WTC11 (cell line): ENCODE measurements around the gene CTNNA2.

Experiments used
- ATF1 ChIP-seq: sonication (generic); formaldehyde crosslinking; IDR thresholded peaks from 2 replicates; pipeline ENCODE4 v1.8.1; 2023; ENCODE audit warnings: mild to moderate bottlenecking, moderate library complexity, missing genetic modification reagents
- CREB1 ChIP-seq: sonication (generic); formaldehyde crosslinking; IDR thresholded peaks from 2 replicates; pipeline ENCODE4 v1.8.0; 2023; ENCODE audit warnings: mild to moderate bottlenecking, missing genetic modification reagents
- FOXJ3 ChIP-seq: sonication (generic); formaldehyde crosslinking; IDR thresholded peaks from 2 replicates; pipeline ENCODE4 v1.9.0; 2021; ENCODE audit warnings: missing genetic modification reagents, mild to moderate bottlenecking, borderline replicate concordance
- FOXK1 ChIP-seq: sonication (generic); formaldehyde crosslinking; IDR thresholded peaks from 2 replicates; pipeline ENCODE4 v1.8.0; 2022; ENCODE audit warnings: mild to moderate bottlenecking, moderate library complexity, missing genetic modification reagents
- FOXP1 ChIP-seq: sonication (generic); formaldehyde crosslinking; IDR thresholded peaks from 2 replicates; pipeline ENCODE4 v1.8.0; 2022; ENCODE audit warnings: missing genetic modification reagents, mild to moderate bottlenecking, moderate library complexity, borderline replicate concordance
- JUN ChIP-seq: sonication (generic); formaldehyde crosslinking; IDR thresholded peaks from 2 replicates; pipeline ENCODE4 v1.8.0; 2023; ENCODE audit warnings: mild to moderate bottlenecking, missing genetic modification reagents
- KAT7 ChIP-seq: sonication (generic); formaldehyde crosslinking; IDR thresholded peaks from 2 replicates; pipeline ENCODE4 v1.8.1; 2023; ENCODE audit warnings: missing genetic modification reagents, mild to moderate bottlenecking, borderline replicate concordance
- NR2C2 ChIP-seq: sonication (generic); formaldehyde crosslinking; IDR thresholded peaks from 2 replicates; pipeline ENCODE4 v1.8.0; 2022; ENCODE audit warnings: mild to moderate bottlenecking, missing genetic modification reagents
- SP1 ChIP-seq: sonication (generic); formaldehyde crosslinking; conservative IDR thresholded peaks from 2 replicates; pipeline ENCODE4 v1.8.1; 2022; ENCODE audit warnings: missing genetic modification reagents
- TF ChIP-seq, protein P1 (sequence below): fragments of 200-600 bp; IDR thresholded peaks from 2 replicates; pipeline ENCODE4 v1.8.0; 2022; ENCODE audit warnings: antibody characterized with exemption
- TF ChIP-seq, protein P2 (sequence below): sonication (generic); formaldehyde crosslinking; conservative IDR thresholded peaks from 2 replicates; pipeline ENCODE4 v1.8.1; 2022; ENCODE audit warnings: mild to moderate bottlenecking, missing genetic modification reagents
- TF ChIP-seq, protein P3 (sequence below): sonication (generic); formaldehyde crosslinking; IDR thresholded peaks from 2 replicates; pipeline ENCODE4 v1.8.1; 2023; ENCODE audit warnings: mild to moderate bottlenecking, moderate library complexity, missing genetic modification reagents
- TF ChIP-seq, protein P4 (sequence below): sonication (generic); formaldehyde crosslinking; IDR thresholded peaks from 2 replicates; pipeline ENCODE4 v1.8.0; 2022; ENCODE audit warnings: mild to moderate bottlenecking, missing genetic modification reagents
- TF ChIP-seq, protein P5 (sequence below): fragments of 250-450 bp; sonication (Bioruptor Pico); IDR thresholded peaks from 2 replicates; pipeline ENCODE4 v1.9.0; 2021; ENCODE audit warnings: mild to moderate bottlenecking

DNA sequence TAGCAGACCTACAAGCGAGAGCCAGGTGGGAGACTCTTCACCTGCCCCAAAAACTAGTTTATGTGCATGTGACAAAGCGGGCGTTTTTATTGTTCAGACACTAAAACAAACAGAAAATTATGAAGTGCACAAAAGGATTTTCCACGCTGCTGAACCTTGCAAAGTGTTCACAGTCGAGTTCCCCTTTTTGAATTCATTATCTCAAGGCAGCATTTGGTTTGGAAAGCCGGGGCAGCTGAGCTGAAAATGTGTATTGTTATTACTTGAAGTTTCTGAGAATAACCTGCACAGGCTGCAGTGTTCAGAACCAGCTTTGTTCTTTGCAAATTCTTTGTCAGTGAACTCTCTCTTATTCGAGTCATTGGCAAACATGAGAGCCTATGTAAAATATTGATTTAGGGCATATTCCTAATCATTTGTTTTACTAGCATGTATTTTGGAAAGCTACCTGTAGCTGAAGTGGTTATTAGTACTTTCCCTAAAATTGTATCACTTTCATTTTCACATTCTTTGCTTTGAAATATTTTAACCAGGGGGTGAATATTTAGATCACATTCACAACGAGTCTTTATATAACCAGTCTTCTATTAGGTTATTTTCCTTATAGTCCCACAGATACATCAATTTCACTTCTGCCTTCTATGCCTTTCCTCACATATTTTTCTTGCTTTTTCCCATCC, 732.2 kb downstream of the CTNNA2 start:
- TF ChIP-seq SP1 (CRISPR knock-in tag) (no peak), NR2C2 (no peak), FOXJ3 (CRISPR knock-in tag) (no peak), FOXK1 (no peak), ATF1 (CRISPR knock-in tag) (no peak), FOXP1 (CRISPR knock-in tag) (no peak), KAT7 (no peak), JUN (CRISPR knock-in tag) (no peak), CREB1 (CRISPR knock-in tag) (no peak)
- TF ChIP-seq, protein P1, sequence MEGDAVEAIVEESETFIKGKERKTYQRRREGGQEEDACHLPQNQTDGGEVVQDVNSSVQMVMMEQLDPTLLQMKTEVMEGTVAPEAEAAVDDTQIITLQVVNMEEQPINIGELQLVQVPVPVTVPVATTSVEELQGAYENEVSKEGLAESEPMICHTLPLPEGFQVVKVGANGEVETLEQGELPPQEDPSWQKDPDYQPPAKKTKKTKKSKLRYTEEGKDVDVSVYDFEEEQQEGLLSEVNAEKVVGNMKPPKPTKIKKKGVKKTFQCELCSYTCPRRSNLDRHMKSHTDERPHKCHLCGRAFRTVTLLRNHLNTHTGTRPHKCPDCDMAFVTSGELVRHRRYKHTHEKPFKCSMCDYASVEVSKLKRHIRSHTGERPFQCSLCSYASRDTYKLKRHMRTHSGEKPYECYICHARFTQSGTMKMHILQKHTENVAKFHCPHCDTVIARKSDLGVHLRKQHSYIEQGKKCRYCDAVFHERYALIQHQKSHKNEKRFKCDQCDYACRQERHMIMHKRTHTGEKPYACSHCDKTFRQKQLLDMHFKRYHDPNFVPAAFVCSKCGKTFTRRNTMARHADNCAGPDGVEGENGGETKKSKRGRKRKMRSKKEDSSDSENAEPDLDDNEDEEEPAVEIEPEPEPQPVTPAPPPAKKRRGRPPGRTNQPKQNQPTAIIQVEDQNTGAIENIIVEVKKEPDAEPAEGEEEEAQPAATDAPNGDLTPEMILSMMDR: no peak
- TF ChIP-seq, protein P2, sequence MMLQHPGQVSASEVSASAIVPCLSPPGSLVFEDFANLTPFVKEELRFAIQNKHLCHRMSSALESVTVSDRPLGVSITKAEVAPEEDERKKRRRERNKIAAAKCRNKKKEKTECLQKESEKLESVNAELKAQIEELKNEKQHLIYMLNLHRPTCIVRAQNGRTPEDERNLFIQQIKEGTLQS (CRISPR knock-in tag): no peak
- TF ChIP-seq, protein P3, sequence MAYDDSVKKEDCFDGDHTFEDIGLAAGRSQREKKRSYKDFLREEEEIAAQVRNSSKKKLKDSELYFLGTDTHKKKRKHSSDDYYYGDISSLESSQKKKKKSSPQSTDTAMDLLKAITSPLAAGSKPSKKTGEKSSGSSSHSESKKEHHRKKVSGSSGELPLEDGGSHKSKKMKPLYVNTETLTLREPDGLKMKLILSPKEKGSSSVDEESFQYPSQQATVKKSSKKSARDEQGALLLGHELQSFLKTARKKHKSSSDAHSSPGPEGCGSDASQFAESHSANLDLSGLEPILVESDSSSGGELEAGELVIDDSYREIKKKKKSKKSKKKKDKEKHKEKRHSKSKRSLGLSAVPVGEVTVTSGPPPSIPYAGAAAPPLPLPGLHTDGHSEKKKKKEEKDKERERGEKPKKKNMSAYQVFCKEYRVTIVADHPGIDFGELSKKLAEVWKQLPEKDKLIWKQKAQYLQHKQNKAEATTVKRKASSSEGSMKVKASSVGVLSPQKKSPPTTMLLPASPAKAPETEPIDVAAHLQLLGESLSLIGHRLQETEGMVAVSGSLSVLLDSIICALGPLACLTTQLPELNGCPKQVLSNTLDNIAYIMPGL (CRISPR knock-in tag): no peak
- TF ChIP-seq, protein P4, sequence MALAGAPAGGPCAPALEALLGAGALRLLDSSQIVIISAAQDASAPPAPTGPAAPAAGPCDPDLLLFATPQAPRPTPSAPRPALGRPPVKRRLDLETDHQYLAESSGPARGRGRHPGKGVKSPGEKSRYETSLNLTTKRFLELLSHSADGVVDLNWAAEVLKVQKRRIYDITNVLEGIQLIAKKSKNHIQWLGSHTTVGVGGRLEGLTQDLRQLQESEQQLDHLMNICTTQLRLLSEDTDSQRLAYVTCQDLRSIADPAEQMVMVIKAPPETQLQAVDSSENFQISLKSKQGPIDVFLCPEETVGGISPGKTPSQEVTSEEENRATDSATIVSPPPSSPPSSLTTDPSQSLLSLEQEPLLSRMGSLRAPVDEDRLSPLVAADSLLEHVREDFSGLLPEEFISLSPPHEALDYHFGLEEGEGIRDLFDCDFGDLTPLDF (CRISPR knock-in tag): no peak
- TF ChIP-seq, protein P5, sequence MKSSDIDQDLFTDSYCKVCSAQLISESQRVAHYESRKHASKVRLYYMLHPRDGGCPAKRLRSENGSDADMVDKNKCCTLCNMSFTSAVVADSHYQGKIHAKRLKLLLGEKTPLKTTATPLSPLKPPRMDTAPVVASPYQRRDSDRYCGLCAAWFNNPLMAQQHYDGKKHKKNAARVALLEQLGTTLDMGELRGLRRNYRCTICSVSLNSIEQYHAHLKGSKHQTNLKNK (CRISPR knock-in tag): no peak
